NCI-H1694 treated with DMSO at 0.1 percent for 48 hours (cell line): ENCODE data around the gene TMEM205.
A peak's percentile ranks its signal among the peaks of the same experiment; 100 is the strongest.

Experiments used
- DNase-seq: peaks from one replicate; lab custom pipeline; 2025; lab: John Stamatoyannopoulos, UW

The TMEM205 gene

DNA sequence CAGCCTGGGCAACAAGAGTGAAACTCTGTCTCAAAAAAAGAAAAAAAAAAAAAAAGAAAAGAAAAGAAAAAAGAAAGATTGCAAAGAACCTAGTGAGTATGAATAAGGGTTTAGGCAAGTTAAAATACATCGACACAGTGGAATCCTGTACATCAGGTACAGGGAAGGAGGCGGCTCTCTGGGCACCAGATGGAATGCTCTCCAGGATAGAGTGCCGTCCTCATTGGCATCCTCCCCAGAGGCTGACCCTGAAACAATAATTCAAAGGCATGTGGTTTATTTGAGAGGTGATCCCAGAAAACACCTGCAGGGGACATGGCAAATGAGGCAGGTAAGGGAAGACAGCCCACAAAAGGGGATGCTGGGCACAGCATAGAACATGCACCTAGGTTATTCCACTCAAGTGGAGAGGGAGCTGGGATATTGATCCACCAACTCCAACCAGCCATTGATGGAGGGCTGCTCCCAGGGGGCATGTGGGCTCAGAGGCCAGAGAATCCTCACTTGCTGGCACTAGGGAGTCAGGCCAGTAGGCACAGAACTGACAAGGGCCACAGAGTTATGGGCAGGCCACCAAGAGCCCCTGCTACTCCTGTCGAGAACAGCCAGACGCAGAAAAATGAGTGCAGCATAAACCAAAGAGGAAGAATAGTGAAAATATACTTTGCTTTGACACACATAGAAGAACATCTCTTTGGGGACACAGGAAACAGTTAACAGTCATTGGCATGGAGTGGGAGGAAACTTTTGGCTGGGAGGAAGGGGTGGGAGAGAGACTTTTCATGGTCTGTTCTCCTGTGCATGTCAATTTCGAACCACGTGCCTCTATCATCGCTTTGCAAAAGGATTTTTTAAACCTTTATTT is 45.9 kb downstream of the TMEM205 start:
- DNase-seq, result no peak

DNA sequence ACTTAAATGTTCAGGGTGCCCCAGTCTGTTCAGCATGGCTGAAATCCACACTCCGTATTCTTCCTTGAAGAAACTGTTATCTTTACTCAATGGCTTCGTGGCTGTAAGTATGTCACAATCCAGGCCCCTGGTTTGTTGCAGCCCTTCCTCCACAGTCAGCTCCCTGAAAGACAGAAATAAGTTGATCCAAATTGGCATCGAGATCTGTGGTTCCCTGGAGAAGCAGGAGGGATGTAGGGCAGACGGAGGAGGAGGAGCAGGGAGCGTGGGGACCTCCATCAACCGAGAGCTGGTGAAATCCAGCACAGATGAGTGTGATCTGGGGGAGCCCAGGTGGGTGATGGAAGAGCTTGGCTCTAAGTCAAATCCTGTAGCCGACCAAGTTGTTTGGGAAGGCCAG is 49.8 kb downstream of the TMEM205 start:
- DNase-seq, result no peak

DNA sequence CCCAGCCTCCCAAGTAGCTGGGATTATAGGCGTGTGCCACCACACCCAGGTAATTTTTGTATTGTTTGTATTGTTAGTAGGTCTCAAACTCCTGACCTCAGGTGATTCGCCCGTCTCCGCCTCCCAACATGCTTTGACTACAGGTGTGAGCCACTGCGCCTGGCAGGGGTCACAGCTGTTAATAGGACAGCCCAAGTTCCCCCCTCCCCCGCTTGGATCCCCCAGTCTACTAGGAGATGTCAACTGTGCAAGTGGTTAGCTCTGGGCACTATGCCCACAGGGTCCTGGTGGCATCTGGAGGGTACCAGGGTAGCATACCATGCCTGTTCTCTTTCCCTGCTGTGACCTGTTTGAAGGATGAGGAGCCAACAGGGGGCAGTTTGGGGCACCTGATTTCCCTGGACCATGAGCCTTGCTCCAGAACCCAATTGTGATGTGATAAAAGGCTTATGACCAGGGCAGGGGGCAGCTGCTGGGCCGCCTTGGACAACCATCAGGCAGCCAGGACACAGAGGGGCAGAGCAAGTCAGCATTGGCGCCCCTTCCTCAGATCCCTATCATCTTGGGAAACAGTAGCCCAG is 50.3 kb downstream of the TMEM205 start, which contains the start of gene TSPAN16:
Gene TSPAN16, plus strand, starts transcription at position 496 of the 581 bp plus-strand sequence. CDS start 138 bp downstream, outside the sequence.
- DNase-seq, result peak; percentile 44

DNA sequence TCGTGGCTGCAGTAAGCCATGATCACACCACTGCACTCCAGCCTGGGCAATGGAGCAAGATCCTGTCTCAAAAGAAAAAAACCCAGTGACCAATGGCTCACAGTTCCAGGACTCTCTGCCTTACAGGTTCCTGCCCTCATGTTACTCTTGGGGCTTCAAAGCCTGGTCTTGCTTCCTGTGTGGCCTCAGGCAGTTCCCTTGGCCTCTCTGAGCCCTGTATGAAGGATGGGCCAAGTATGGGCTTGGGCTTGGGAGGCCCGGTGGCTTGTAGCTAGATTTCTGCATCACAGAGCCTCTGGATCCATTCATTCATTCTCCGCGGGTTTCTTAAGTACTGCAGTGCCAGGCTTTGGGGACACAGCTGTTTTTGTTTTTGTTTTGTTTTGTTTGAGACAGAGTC is 50.9 kb downstream of the TMEM205 start:
- DNase-seq, result no peak

DNA sequence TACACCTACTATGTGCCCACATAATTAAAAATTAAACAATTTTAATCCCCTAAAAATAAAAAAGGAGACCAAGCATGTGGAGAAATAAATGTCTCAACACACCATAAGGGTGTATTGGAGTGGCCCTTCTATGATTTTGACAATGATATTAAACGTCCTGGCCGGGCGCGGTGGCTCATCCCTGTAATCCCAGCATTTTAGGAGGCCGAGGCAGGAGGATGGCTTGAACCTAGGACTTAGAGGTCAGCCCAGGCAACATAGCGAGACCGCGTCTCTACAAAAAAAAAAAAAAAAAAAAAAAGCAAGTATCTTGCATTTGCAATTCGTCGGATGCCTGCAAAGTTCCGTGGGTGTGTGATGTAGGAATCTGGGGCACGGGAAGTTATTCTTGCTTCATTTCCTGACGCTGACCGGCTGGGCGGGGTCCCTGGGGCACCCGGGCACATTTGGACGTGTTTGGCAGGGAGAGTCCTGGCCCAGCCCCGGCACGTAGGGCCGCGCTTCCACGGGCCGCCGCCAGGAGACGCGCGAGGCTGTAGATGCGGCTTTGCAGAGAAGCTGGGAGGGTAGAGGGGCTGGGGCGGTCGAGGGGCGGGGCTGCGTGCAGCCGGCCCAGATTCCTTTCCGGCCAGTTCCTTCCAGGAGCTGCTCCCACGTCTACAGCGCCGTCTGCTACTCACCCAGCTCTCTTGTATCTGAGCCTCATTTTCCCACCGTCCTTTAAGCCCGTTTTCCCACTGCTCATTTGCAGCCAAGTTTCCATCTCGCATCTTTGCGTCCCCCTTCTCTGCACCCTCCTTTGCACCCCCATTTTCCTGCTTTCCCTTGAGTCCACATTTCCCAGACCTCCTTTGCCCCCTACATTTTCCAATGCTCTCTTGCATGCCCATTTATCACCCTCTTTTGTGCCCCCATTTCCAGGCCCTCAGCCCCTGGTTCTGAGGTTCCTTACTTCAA is 52.4 kb downstream of the TMEM205 start:
- peak; percentile 75 for DNase-seq
